Measurements from ENCODE around the gene C4orf50. TPM values are rescaled to one million over a fixed set of nuclear protein-coding genes. Genes with fewer than 3 reads are reported as not detected.

Gene C4orf50
- total and polyA plus RNA-seq, 2 of the 4 experiments (the other 2 are of a cell fraction), result not detected

- Histone ChIP-seq H3K4me3 (ENCODE audit: insufficient read depth, low read depth, low read length) (no peak overlapping the region), H3K79me1 (ENCODE audit: low read depth in 1 of 2, low read length in 2 of 2) (no peaks in the 10 kb centered on the region), H4K91ac (ENCODE audit: insufficient read depth, low read depth, low read length) (no peak overlapping the region), H3K23ac (ENCODE audit: low read depth, low read length) (no peak overlapping the region), H3K36me3 (ENCODE audit: control insufficient read depth, insufficient read depth, low read length) (no peaks in the 10 kb centered on the region), H3K4me1 (ENCODE audit: control insufficient read depth, insufficient read depth, low read length) (no peaks in the 10 kb centered on the region), H3K9me1 (ENCODE audit: insufficient read depth, low read length) (no peaks in the 10 kb centered on the region), H3K14ac (replicated peaks; ENCODE audit: low read depth, low read length) (no peak overlapping the region), H3K18ac (ENCODE audit: low read depth, low read length) (no peak overlapping the region), H2AFZ (replicated peaks; ENCODE audit: low read length, poor library complexity) (no peak overlapping the region), H2BK15ac (ENCODE audit: low read depth, low read length) (no peak overlapping the region), H2AK5ac (ENCODE audit: low read depth, low read length) (no peak overlapping the region), H3K4ac (ENCODE audit: low read depth, low read length) (no peak overlapping the region), H2BK5ac (ENCODE audit: low read depth, low read length, poor library complexity, severe bottlenecking) (no peak overlapping the region), H4K8ac (ENCODE audit: low read depth in 2 of 2, low read length in 2 of 2) (no peak overlapping the region), H2AK9ac (replicated peaks; ENCODE audit: low read depth, low read length, poor library complexity) (no peak overlapping the region), H2BK120ac (ENCODE audit: low read depth, low read length) (no peak overlapping the region), H4K20me1 (ENCODE audit: insufficient read depth, low read length) (no peaks in the 10 kb centered on the region), H4K5ac (ENCODE audit: low read depth, low read length) (no peak overlapping the region), H3K27ac (ENCODE audit: insufficient read depth, low read length) (no peak overlapping the region), H2BK20ac (ENCODE audit: low read depth, low read length) (no peak overlapping the region), H3K9ac (ENCODE audit: low read depth, low read length) (no peak overlapping the region), H3K4me2 (ENCODE audit: low read depth, low read length) (no peak overlapping the region), H3K56ac (ENCODE audit: extremely low read depth, insufficient read depth, low read length) (no peak overlapping the region), H3K27me3 (ENCODE audit: control insufficient read depth, insufficient read depth, low read length) (peaks cover 3% of the 10 kb centered on the region), H3K9me3 (ENCODE audit: control insufficient read depth, insufficient read depth, low read length) (0 out of 2 replicates have a peak, but pooled peaks cover 6% of the 10 kb centered on the region)
- intact Hi-C loops (cut with micrococcal nuclease), result no loop called here
- ChIA-PET CTCF (no interaction called here), POLR2A (ENCODE audit: unreplicated experiment) (no interaction called here)
- TF ChIP-seq RCOR1 (IDR thresholded peaks at IDR 0.05; ENCODE audit: insufficient replicate concordance, low read length), result no peak
- no peak for TF ChIP-seq CTCF (conservative IDR thresholded peaks at IDR 0.05; ENCODE audit: low read depth, low read length)
- no peak for TF ChIP-seq RFX5 (IDR thresholded peaks at IDR 0.05; ENCODE audit: low read depth, low read length)
- TF ChIP-seq ELK1 (IDR thresholded peaks at IDR 0.05; ENCODE audit: borderline replicate concordance, low read depth, low read length), result no peak
- no peak for TF ChIP-seq BHLHE40 (IDR thresholded peaks at IDR 0.05; ENCODE audit: low read depth, low read length)
- no peak for TF ChIP-seq RAD21 (IDR thresholded peaks at IDR 0.05; ENCODE audit: low read length)
- TF ChIP-seq CHD1 (IDR thresholded peaks at IDR 0.05; ENCODE audit: low read depth, low read length), result no peak
- no peak for TF ChIP-seq FOS (IDR thresholded peaks at IDR 0.05; ENCODE audit: low read depth, low read length)
- no peak for TF ChIP-seq MAFK (IDR thresholded peaks at IDR 0.05; ENCODE audit: low read depth, low read length)
- no peak for TF ChIP-seq MAZ (IDR thresholded peaks at IDR 0.05; ENCODE audit: borderline replicate concordance, low read depth, low read length)
- TF ChIP-seq POLR2A (IDR thresholded peaks at IDR 0.05; ENCODE audit: low read depth, low read length), result no peak
- TF ChIP-seq NFE2L2 (IDR thresholded peaks at IDR 0.05; ENCODE audit: low read depth, low read length), result no peak
- TF ChIP-seq SMC3 (IDR thresholded peaks at IDR 0.05; ENCODE audit: low read depth, low read length), result no peak
- TF ChIP-seq USF2 (IDR thresholded peaks at IDR 0.05; ENCODE audit: low read depth, low read length), result no peak
- TF ChIP-seq CEBPB (IDR thresholded peaks at IDR 0.05; ENCODE audit: low read depth, low read length), result no peak
- TF ChIP-seq MXI1 (IDR thresholded peaks at IDR 0.05; ENCODE audit: borderline replicate concordance, low read depth, low read length), result no peak
- no peak for ATAC-seq (ENCODE audit: low read depth)
- no peak for DNase-seq
- in situ Hi-C loops (cut with MboI; ENCODE audit: low sequenced_read_pairs), result no loop called here
- no TSS peak for BruUV-seq (replicated peaks)
- WGBS, 2 experiments (ENCODE audit: extremely low coverage in 2 of 2, insufficient read length in 1 of 2), result 79% methylated on average over 6 of the region's 11 CpGs; no CpG with 5 or more reads in 1 of the 2 experiments
- dilution Hi-C loops (cut with HindIII; ENCODE audit: low sequenced_read_pairs, unreplicated experiment), result no loop called here
These were observed 73.1 kb downstream of the C4orf50 start for GRCh38 chr4:5945171-5945570.

Measured in IMR-90 (cell line).